ELF-1 (cell line): ENCODE measurements around the gene SUMO3.

Experiments used
- DNase-seq: peaks from one replicate; pipeline ENCODE4 v3.0.0-alpha.2; 2016; ENCODE audit warnings: low read depth, low spot score

SUMO3 gene

DNA sequence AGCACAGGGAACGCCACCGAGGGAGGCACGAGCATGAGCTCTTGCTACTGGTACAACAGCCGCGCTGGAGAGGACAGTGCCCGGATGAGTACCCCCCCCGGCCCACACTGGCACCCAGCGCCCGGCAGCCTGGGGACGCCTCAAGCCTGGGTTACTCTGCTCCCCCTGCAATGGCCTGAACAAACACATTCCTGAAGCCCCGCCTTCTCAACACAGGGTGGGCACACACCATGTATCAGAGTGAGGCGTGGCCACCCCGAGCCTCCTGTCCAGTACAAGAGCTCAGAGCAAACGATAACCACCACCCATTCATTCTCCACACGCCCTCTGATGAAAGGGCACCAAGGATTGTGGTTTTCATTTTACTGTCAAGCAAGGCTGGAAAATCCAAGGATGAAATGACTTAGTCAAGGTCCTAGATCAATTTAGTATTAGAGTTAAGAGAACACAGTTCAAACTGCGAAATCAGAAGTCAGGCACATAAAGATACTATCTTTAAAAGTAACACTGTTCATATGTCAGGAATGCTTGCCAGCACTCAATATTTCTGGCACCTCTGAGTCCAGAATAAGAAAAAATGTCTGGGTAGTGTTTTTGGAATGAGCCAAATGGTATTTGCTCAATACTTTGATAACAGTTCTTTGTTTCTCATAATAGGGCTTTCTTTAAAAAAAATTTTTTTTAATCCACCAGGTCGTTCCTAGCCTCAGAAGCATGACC, 38.3 kb downstream of the SUMO3 start:
- DNase-seq: no peak

DNA sequence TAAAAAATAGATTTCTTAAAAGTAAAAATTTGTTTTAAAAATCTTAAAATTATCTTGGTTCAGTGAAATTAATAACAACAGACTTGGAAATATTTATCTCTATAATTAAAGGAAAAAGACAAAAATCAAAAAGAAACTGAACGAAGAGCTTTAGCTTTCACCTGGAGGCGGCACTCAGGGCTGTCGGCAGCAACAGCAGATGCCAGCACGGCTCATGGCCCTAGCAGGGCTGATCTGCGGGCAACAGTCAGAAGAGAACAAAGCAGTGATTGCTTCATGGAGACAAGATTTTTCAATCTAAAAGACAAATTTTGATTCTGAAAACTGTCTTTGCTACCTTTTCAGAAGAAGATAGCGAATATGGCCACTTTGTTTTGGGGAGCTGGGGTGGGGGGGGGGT, 38.9 kb downstream of the SUMO3 start:
- DNase-seq: no peak

- no peak for DNase-seq
Observed at GRCh38 chr21:44778499-44778911, 39.4 kb downstream of the SUMO3 start.

GRCh38 chr21:44778094-44778493, 39.8 kb downstream of the SUMO3 start:
- no peak for DNase-seq

GRCh38 chr21:44774972-44775371, 42.9 kb downstream of the SUMO3 start:
- DNase-seq: no peak

DNA sequence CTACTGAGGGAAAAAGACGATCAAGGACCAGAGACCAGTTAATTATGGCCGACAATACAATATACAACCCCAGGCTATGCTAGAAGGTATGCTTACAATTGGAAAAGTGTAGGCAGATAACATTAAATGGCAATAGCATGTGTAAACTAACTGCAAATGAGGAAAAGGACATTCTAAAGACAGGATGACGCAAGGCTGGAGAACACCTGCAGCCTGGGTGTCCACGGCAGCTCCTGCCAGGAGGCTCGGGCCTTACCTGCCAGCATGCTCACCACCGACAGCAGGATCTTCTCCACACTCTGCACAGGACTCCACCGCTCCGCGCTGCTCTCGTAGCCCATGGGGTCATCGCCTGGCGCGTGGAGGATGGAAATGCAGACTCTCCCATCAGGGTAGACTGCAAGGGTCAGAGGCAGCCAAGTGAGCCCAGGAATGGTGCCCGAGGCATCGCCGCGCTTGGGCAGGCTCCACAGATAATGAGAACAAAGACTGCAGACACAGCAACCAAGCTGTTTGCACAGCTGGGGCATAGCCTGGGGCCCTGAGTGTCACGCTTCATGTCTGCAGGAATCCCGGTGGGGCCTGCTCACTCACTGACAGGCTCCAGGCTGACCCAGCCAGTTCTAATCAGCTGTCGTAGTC, 44.5 kb downstream of the SUMO3 start:
- DNase-seq: peak; percentile 98

- DNase-seq: no peak
Observed at GRCh38 chr21:44771896-44772525, 45.9 kb downstream of the SUMO3 start.

GRCh38 chr21:44767834-44768831, 49.7 kb downstream of the SUMO3 start:
- peak; percentile 87 for DNase-seq

DNA sequence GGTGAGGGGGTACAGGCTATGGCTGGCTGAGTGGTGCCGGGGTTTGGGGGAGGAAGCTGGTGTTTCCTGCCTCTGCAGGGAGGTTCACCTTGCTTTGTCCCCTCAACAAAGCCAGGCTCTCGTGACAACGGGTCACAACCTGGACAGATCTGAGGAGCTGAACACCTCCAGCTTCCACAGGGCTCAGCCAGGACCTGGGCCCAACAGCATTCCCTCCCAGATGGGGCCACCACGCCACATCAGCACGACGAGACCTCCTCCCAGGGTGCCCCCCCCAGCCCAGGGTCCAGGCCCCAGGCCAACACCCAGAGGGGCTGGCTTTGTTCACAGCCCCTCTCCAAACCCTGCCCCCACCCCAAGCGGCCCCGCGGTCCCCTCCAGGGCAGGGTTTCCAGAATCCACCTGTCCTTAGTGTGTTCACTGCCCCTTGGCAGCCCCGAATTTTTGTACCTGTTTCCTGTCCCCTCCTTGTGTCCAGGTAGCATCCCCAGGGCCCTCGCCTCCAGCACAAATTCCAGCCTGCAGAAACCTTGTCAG, 51.0 kb downstream of the SUMO3 start:
- DNase-seq: no peak

GRCh38 chr21:44766014-44766817, 51.6 kb downstream of the SUMO3 start:
- DNase-seq: no peak

- DNase-seq: no peak
Observed at GRCh38 chr21:44765231-44766013, 52.4 kb downstream of the SUMO3 start.

- DNase-seq: no peak
Observed at GRCh38 chr21:44764319-44765230, 53.3 kb downstream of the SUMO3 start.

GRCh38 chr21:44763451-44764318, 54.2 kb downstream of the SUMO3 start:
- DNase-seq: no peak

GRCh38 chr21:44763050-44763378, 54.8 kb downstream of the SUMO3 start:
- DNase-seq: no peak

DNA sequence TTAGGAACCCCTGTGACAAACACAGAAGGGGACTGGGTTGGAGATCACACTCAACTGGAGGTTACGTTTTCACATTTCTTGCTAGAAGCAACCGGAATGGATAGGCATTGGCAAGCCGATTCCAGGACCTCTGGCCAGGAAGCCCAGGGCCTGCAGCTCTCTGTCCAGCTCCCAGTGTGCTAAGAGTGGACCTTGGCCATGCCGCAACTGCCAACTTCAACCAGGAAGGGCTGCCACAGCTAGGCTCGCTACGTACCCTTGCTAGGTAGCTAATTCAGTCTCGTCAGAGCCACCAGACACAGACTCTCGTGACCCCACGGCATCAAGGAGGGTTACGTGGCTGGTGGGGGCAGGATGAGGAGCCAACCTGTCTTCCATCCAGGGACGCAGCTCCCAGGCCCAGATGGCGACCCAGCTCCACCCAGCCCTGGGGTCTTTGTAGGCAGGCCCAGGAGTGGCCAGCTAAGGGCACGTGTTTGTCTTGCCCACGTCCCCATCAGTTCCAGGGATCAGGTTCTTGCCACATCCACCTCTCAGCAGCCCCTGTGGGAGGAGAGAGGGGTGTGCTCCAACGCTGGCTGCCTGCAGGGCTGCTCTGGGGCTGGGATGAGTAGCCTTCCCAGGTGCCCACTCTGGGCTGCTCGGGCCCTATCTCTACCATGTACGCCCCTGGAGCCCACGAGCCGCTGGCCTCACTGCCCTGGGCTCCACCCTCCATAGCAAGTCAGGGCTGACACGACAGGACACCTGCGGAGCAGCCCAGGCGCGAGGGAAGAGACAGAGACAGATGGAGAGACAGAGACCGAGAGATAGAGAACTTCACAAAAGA, 55.4 kb downstream of the SUMO3 start:
- DNase-seq: no peak

DNA sequence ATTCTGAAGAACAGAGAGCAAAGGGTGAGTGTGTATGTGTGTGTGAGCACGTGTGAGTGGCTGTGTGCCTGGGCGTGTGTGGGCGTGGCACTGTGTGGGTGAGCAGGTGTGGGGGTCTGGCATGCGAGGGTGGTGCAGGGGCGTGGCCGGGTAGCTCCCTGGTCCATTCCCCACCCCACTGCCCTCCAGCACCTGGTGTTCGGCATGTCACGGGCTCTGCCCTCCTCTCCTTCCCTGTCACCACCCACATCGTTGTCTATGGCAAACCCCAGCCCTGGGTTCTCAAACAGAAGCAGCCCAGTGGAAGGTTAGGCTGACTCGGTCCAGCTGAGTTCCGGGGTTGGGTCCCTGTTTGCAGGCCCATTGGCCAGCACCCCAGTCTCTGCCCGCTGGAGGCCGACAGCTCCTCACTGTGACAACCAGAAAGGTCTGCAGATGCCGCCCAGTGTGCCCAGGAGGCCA, 56.1 kb downstream of the SUMO3 start:
- no peak for DNase-seq
